ENCODE measurements around the gene SLC32A1. TPM values are rescaled to one million over a fixed set of nuclear protein-coding genes. Genes with fewer than 3 reads are reported as not detected.
A peak's percentile ranks its signal among the peaks of the same experiment; 100 is the strongest.

SLC32A1 gene
- total and polyA plus RNA-seq, 2 of the 13 experiments (the other 11 are each of a cell fraction or from before 2014, with no cell fraction given), result not detected

DNA sequence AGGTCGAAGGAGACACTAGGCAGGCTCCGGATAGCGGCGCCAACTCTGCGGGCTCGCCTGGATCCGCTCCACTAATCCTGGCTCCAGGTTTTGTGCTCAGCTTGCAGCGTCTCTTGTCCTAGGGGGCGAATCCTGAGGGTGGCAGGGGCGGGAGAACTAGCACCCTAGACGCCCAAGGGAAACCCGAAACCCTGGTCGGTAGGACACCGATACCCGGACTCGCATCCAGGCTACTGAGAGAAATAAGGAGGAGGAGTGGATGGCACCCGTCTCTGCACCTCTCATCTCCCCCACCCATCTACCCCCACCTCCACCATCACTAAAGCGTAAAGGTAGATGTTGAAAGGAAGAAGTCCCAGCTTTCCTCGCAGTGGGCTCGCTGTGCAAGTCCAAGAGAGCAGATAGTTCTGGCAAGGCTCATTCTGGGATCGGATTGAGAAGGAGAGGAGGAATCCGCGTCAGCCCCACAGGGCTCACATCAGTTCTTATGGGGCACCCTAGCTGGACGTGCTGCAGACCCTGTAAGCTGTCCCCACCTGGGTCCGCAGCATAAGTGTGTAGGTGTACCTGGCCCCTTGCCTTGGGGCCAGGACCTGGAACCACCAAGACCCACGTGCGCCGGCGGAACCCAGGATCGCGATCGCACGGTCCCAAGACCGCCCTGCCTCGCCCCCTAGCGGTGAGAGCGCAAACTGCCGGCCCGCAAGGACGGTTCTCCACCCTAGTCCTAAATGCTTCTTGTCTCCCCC is 6.9 kb downstream of the SLC32A1 start (continued):
- TF ChIP-seq ZNF564 (CRISPR knock-in tag; IDR thresholded peaks at IDR 0.05) (no peak), THAP11 (CRISPR knock-in tag; IDR thresholded peaks at IDR 0.05) (peak; percentile 33), ZNF883 (CRISPR knock-in tag; IDR thresholded peaks at IDR 0.05; ENCODE audit: not compliant biosample characterization) (peak; percentile 77), ZNF224 (CRISPR knock-in tag; IDR thresholded peaks at IDR 0.05) (peak; percentile 90; the same call in 1 of the 2 replicates), KDM5A (IDR thresholded peaks at IDR 0.05; ENCODE audit: borderline replicate concordance, low read length) (no peak), NR1H2 (CRISPR knock-in tag; IDR thresholded peaks at IDR 0.05; ENCODE audit: borderline replicate concordance, low read depth) (no peak), WIZ (CRISPR knock-in tag; IDR thresholded peaks at IDR 0.05) (no peak), YEATS2 (CRISPR knock-in tag; IDR thresholded peaks at IDR 0.05; ENCODE audit: borderline replicate concordance) (no peak), ZSCAN31 (CRISPR knock-in tag; IDR thresholded peaks at IDR 0.05; ENCODE audit: low read depth) (no peak), KDM5B (CRISPR knock-in tag; IDR thresholded peaks at IDR 0.05; ENCODE audit: borderline replicate concordance) (peak; percentile 95; the same call in 1 of the 2 replicates), PAX8 (CRISPR knock-in tag; IDR thresholded peaks at IDR 0.05; ENCODE audit: borderline replicate concordance) (0 out of 2 replicates have a peak, but pooled peaks have one; percentile 46), ZNF747 (CRISPR knock-in tag; IDR thresholded peaks at IDR 0.05; ENCODE audit: borderline replicate concordance) (no peak), KLF9 (CRISPR knock-in tag; IDR thresholded peaks at IDR 0.05; ENCODE audit: low read depth) (no peak), RBAK (CRISPR knock-in tag; IDR thresholded peaks at IDR 0.05) (no peak)
- TF ChIP-seq, protein P1, sequence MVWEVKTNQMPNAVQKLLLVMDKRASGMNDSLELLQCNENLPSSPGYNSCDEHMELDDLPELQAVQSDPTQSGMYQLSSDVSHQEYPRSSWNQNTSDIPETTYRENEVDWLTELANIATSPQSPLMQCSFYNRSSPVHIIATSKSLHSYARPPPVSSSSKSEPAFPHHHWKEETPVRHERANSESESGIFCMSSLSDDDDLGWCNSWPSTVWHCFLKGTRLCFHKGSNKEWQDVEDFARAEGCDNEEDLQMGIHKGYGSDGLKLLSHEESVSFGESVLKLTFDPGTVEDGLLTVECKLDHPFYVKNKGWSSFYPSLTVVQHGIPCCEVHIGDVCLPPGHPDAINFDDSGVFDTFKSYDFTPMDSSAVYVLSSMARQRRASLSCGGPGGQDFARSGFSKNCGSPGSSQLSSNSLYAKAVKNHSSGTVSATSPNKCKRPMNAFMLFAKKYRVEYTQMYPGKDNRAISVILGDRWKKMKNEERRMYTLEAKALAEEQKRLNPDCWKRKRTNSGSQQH (CRISPR knock-in tag; IDR thresholded peaks at IDR 0.05; ENCODE audit: low read depth), result peak; percentile 62; the same call in 1 of the 2 replicates
- TF ChIP-seq, protein P2, sequence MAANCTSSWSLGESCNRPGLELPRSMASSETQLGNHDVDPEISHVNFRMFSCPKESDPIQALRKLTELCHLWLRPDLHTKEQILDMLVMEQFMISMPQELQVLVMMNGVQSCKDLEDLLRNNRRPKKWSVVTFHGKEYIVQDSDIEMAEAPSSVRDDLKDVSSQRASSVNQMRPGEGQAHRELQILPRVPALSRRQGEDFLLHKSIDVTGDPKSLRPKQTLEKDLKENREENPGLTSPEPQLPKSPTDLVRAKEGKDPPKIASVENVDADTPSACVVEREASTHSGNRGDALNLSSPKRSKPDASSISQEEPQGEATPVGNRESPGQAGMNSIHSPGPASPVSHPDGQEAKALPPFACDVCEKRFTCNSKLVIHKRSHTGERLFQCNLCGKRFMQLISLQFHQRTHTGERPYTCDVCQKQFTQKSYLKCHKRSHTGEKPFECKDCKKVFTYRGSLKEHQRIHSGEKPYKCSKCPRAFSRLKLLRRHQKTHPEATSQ (CRISPR knock-in tag; IDR thresholded peaks at IDR 0.05; ENCODE audit: borderline replicate concordance), result no peak
- TF ChIP-seq, protein P3, sequence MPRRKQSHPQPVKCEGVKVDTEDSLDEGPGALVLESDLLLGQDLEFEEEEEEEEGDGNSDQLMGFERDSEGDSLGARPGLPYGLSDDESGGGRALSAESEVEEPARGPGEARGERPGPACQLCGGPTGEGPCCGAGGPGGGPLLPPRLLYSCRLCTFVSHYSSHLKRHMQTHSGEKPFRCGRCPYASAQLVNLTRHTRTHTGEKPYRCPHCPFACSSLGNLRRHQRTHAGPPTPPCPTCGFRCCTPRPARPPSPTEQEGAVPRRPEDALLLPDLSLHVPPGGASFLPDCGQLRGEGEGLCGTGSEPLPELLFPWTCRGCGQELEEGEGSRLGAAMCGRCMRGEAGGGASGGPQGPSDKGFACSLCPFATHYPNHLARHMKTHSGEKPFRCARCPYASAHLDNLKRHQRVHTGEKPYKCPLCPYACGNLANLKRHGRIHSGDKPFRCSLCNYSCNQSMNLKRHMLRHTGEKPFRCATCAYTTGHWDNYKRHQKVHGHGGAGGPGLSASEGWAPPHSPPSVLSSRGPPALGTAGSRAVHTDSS (CRISPR knock-in tag; conservative IDR thresholded peaks at IDR 0.05), result no peak
- TF ChIP-seq, protein P4, sequence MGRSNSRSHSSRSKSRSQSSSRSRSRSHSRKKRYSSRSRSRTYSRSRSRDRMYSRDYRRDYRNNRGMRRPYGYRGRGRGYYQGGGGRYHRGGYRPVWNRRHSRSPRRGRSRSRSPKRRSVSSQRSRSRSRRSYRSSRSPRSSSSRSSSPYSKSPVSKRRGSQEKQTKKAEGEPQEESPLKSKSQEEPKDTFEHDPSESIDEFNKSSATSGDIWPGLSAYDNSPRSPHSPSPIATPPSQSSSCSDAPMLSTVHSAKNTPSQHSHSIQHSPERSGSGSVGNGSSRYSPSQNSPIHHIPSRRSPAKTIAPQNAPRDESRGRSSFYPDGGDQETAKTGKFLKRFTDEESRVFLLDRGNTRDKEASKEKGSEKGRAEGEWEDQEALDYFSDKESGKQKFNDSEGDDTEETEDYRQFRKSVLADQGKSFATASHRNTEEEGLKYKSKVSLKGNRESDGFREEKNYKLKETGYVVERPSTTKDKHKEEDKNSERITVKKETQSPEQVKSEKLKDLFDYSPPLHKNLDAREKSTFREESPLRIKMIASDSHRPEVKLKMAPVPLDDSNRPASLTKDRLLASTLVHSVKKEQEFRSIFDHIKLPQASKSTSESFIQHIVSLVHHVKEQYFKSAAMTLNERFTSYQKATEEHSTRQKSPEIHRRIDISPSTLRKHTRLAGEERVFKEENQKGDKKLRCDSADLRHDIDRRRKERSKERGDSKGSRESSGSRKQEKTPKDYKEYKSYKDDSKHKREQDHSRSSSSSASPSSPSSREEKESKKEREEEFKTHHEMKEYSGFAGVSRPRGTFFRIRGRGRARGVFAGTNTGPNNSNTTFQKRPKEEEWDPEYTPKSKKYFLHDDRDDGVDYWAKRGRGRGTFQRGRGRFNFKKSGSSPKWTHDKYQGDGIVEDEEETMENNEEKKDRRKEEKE (IDR thresholded peaks at IDR 0.05), result no peak
- TF ChIP-seq, protein P5, sequence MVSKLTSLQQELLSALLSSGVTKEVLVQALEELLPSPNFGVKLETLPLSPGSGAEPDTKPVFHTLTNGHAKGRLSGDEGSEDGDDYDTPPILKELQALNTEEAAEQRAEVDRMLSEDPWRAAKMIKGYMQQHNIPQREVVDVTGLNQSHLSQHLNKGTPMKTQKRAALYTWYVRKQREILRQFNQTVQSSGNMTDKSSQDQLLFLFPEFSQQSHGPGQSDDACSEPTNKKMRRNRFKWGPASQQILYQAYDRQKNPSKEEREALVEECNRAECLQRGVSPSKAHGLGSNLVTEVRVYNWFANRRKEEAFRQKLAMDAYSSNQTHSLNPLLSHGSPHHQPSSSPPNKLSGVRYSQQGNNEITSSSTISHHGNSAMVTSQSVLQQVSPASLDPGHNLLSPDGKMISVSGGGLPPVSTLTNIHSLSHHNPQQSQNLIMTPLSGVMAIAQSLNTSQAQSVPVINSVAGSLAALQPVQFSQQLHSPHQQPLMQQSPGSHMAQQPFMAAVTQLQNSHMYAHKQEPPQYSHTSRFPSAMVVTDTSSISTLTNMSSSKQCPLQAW (CRISPR knock-in tag; IDR thresholded peaks at IDR 0.05), result peak; percentile 78; the same call in 1 of the 2 replicates
